GM13976 (cell line): ENCODE data around the gene KCNJ9.

Experiments
- DNase-seq: peaks from one replicate; pipeline ENCODE4 v3.0.0; 2012; ENCODE audit warnings: low spot score
- in situ Hi-C: fragments of 300-500 bp; cut with MboI; formaldehyde crosslinking; loops from one replicate; pipeline ENCODE4 v1.12.0; 2022; ENCODE audit warnings: low sequenced_read_pairs, mixed read lengths, inconsistent platforms; ENCODE audit not compliant: unreplicated experiment
- TF ChIP-seq, protein P1 (sequence below): IDR thresholded peaks from 2 replicates; pipeline ENCODE4 v1.5.1; 2012; ENCODE audit warnings: borderline replicate concordance, mild to moderate bottlenecking; ENCODE audit not compliant: insufficient read depth; ENCODE audit errors: extremely low read depth, missing control alignments, control extremely low read depth

KCNJ9 gene

DNA sequence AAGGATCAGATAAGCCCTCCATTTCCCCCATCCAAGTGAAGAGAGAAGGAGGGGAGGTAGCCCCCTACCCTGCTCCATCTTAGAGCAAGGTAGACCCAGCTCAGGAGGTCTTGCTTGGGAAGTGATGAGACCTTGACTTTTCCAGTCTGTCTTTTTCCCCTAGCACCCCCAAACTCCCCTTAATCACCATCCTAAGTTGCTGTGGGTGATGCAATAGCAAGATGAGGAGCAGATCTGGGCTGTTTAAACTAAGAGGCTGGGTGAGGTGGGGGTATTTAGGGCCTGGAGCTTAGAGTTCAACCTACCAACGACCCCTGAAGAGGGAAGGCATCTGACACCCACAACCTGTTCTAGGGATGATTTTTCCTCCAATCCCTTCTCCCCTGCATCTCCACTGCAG lies 36.0 kb downstream of the KCNJ9 start:
- TF ChIP-seq, protein P1, sequence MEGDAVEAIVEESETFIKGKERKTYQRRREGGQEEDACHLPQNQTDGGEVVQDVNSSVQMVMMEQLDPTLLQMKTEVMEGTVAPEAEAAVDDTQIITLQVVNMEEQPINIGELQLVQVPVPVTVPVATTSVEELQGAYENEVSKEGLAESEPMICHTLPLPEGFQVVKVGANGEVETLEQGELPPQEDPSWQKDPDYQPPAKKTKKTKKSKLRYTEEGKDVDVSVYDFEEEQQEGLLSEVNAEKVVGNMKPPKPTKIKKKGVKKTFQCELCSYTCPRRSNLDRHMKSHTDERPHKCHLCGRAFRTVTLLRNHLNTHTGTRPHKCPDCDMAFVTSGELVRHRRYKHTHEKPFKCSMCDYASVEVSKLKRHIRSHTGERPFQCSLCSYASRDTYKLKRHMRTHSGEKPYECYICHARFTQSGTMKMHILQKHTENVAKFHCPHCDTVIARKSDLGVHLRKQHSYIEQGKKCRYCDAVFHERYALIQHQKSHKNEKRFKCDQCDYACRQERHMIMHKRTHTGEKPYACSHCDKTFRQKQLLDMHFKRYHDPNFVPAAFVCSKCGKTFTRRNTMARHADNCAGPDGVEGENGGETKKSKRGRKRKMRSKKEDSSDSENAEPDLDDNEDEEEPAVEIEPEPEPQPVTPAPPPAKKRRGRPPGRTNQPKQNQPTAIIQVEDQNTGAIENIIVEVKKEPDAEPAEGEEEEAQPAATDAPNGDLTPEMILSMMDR, result no peak

DNA sequence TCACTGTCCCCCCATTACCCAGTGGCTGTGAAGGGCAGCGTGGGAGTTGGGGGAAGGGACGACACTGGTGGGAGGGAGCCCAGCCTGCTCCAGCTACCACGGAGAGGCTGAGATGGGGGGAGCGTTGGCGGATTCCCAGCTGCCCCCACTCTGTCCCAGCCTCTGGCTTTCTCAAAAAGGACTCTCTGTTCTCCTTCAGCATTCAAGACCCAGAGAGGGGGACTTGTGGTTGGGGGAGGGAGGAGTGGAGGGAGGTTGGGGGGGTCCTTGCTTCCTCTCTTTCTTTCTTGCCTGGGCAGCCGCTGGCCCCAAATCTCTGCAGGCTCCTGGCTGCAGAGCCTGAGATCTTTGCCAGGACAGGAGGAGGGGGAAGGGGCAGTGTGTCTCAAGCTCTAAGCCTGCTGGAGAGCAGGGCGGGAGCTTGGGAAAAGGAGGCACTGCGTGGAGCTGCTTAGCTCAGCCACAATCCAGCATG lies 36.4 kb downstream of the KCNJ9 start:
- TF ChIP-seq, protein P1, result no peak
- in situ Hi-C loops, result no loop called here
- no peak for DNase-seq

More for the DNA sequence above, 36.0 kb downstream of the KCNJ9 start:
- in situ Hi-C loops, result no loop called here
- DNase-seq, result no peak

DNA sequence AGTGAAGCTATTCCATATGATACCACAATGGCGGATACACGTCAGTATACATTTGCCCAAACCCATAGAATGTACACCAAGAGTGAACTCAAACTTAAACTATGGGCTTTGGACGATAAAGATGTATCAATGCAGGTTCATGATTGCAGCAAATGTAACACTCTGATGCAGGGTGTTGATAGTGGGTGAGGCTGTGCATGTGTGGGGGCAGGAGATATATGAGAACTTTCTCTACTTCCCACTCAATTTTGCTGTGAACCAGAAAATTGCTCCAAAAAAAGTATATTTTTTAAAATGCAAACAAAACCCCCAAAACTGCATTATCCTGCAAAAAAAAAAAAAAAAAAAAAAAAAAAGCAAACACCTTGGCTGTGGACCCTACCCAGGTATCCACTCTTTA lies 37.6 kb downstream of the KCNJ9 start:
- TF ChIP-seq, protein P1, result no peak
- in situ Hi-C loops, result no loop called here

DNA sequence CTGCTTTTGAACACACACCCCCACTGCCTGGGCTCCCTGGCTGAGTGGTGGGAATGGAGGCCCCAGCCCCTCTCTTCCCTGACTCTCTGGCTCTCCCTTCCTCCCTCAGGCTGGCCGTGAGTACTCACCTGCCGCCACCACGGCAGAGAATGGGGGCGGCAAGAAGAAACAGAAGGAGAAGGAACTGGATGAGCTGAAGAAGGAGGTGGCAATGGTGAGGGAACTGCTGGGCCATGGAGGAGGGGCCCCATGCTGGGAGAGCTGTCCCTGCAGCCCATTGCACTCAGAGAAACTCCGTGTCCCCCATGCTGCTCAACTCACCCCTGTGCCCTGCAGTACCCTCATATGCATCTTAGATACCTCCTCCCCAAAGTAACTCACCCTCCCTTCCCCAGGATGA lies 39.5 kb downstream of the KCNJ9 start:
- no peak for DNase-seq
- TF ChIP-seq, protein P1, result no peak
- in situ Hi-C loops, result no loop called here

More for the DNA sequence above, 37.6 kb downstream of the KCNJ9 start:
- DNase-seq, result no peak

DNA sequence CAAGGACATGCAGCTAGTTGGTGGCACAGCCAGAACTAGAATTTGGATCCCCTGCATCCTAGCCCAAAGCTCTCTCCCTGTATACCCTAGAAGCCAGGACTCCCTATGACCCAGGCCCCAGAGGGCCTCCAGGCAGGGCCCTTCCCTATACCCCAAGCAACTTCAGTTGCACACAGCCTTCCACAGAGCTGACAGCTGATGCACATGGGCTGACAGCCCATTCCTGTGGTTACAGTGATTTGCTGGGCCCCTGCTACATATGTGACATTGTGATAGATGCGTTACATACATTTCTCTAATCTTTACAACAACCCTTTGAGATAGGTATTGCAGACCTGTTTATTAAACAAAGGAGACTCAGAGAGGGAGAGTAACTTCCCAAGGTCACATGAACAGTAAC lies 40.0 kb downstream of the KCNJ9 start:
- DNase-seq, result no peak

DNA sequence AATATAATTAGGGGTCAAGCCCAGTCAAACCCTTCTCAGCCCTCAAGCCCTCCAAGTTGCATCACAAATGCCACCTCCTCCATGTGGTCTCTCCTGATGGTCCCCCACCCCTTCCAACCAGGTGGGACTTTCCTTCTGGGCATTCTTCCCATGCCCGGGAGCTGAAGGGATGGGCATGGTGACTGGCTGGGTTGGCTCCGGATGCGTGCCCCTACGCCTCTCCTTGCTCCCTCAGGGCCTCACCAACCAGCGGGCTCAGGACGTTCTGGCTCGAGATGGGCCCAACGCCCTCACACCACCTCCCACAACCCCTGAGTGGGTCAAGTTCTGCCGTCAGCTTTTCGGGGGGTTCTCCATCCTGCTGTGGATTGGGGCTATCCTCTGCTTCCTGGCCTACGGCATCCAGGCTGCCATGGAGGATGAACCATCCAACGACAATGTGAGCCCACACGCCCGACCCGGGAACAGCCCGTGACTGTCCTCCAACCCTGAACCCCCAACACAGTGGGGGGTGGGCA lies 41.7 kb downstream of the KCNJ9 start:
- TF ChIP-seq, protein P1, result no peak
- in situ Hi-C loops, result no loop called here
- no peak for DNase-seq

More for the DNA sequence above, 40.0 kb downstream of the KCNJ9 start:
- TF ChIP-seq, protein P1, result no peak
- in situ Hi-C loops, result no loop called here
